Measurements from ENCODE around the gene RAMP3. TPM values are rescaled to one million over a fixed set of nuclear protein-coding genes. Genes with fewer than 3 reads are reported as not detected.

The RAMP3 gene
- total RNA-seq, 1 donor from 2014 or later = not detected

DNA sequence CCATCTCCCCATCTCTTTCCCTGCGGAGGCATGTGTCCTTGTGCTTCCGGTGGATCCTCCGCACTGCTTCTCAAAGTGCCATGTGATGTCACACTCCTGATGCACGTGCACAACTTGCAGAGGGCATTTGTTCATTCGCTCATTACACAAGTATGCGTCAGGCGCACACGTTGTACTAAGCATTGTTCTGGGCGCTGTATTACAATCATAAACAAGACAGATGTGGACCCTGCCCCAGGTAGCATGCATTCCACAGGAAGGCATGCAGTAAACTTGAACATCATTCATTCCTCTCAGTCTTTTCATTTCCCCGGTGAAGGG lies 9.0 kb upstream of the RAMP3 start:
- H3K27ac Mint-ChIP-seq = no peak overlapping the region
- H3K4me3 Mint-ChIP-seq (ENCODE audit: low read depth) = no peak overlapping the region
- no peaks in the 10 kb centered on the region for H3K4me1 Mint-ChIP-seq (ENCODE audit: low read depth)
- TF ChIP-seq, protein P1, sequence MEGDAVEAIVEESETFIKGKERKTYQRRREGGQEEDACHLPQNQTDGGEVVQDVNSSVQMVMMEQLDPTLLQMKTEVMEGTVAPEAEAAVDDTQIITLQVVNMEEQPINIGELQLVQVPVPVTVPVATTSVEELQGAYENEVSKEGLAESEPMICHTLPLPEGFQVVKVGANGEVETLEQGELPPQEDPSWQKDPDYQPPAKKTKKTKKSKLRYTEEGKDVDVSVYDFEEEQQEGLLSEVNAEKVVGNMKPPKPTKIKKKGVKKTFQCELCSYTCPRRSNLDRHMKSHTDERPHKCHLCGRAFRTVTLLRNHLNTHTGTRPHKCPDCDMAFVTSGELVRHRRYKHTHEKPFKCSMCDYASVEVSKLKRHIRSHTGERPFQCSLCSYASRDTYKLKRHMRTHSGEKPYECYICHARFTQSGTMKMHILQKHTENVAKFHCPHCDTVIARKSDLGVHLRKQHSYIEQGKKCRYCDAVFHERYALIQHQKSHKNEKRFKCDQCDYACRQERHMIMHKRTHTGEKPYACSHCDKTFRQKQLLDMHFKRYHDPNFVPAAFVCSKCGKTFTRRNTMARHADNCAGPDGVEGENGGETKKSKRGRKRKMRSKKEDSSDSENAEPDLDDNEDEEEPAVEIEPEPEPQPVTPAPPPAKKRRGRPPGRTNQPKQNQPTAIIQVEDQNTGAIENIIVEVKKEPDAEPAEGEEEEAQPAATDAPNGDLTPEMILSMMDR (IDR thresholded peaks at IDR 0.05; ENCODE audit: unreplicated experiment) = no peak
- H3K36me3 Mint-ChIP-seq (ENCODE audit: insufficient read depth) = no peaks in the 10 kb centered on the region
- no peaks in the 10 kb centered on the region for H3K9me3 Mint-ChIP-seq (ENCODE audit: low read depth)
- peaks cover 29% of the 10 kb centered on the region for H3K27me3 Mint-ChIP-seq
- no peak for DNase-seq (ENCODE audit: low spot score, unreplicated experiment)

DNA sequence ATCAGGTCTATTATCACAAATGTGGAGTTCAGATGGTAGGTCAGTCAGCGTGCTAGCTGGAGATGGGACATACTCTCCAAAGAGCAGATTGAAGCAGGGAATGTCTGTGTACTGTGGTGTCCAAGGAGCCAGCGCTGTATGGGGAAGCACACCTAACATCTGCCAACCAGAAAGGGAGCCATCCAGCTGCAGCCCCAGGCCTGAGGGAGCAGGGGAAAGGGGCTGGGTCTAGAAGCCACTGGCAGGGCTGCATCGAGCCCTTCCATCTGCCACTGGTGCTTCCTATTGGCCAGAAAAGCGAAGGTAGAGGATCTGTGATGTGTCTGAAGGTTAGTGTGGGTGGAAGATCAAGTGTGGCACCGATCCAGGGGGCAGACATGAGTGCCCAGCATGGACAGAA lies 8.0 kb upstream of the RAMP3 start:
- Mint-ChIP-seq H3K4me3 (ENCODE audit: low read depth) (no peak overlapping the region), H3K27me3 (peaks cover 29% of the 10 kb centered on the region), H3K9me3 (ENCODE audit: low read depth) (no peaks in the 10 kb centered on the region), H3K27ac (no peak overlapping the region), H3K4me1 (ENCODE audit: low read depth) (no peaks in the 10 kb centered on the region), H3K36me3 (ENCODE audit: insufficient read depth) (no peaks in the 10 kb centered on the region)
- DNase-seq (ENCODE audit: low spot score, unreplicated experiment) = no peak
- TF ChIP-seq, protein P1 (IDR thresholded peaks at IDR 0.05; ENCODE audit: unreplicated experiment) = no peak

DNA sequence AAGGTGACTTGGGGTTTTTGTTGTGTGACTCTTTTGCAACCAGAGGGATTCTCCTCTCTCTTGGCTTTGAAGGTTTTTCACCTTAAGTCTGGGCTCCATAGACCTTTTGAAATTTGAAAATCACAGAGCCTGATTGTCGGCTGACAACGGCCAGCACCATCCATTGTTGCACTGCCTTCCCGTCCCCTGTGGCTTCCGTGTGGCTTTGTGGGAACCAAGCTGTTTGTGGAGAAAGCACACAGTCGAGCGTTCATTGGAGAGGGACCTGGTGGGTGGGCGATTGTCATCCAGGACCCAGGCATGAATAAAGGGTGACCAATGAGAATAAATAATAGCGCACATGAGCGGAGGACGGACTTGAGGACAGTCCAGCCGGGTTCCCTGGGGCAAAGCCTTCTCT lies 7.4 kb upstream of the RAMP3 start:
- no peaks in the 10 kb centered on the region for H3K36me3 Mint-ChIP-seq (ENCODE audit: insufficient read depth)
- H3K9me3 Mint-ChIP-seq (ENCODE audit: low read depth) = no peaks in the 10 kb centered on the region
- H3K4me1 Mint-ChIP-seq (ENCODE audit: low read depth) = no peaks in the 10 kb centered on the region
- H3K27ac Mint-ChIP-seq = no peak overlapping the region
- H3K27me3 Mint-ChIP-seq = peaks cover 32% of the 10 kb centered on the region
- DNase-seq (ENCODE audit: low spot score, unreplicated experiment) = no peak
- TF ChIP-seq, protein P1 (IDR thresholded peaks at IDR 0.05; ENCODE audit: unreplicated experiment) = no peak
- no peak overlapping the region for H3K4me3 Mint-ChIP-seq (ENCODE audit: low read depth)

DNA sequence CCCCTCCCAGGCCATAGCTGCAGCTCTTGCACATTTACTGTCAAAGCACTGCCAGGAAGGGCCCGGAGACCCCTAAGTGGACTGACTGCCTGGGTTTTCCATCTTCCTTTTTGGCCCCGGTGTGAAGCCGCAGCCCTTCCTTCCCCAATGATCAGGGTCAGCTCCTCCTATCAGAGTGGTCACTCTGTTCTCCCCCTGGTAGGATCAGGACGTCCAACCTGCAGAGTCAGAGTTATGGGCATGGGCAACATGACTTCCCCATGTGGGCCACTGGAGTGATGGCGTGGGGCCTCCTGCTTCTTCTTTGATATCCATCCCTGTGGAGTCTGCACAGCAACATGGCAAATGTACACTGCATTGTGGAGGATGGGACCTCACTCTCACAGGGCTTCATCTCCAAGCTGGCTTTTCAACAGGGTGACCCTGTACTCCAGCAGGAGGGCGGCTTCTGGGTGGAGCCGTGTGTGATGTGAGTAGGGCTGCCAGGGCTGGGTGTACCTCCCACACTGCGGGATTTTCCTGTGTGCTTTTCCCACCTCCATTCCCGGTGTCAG lies 6.4 kb upstream of the RAMP3 start:
- Mint-ChIP-seq H3K27me3 (peaks cover 36% of the 10 kb centered on the region), H3K36me3 (ENCODE audit: insufficient read depth) (no peaks in the 10 kb centered on the region), H3K4me1 (ENCODE audit: low read depth) (no peaks in the 10 kb centered on the region), H3K27ac (no peak overlapping the region), H3K4me3 (ENCODE audit: low read depth) (no peak overlapping the region), H3K9me3 (ENCODE audit: low read depth) (no peaks in the 10 kb centered on the region)
- TF ChIP-seq, protein P1 (IDR thresholded peaks at IDR 0.05; ENCODE audit: unreplicated experiment) = no peak
- no peak for DNase-seq (ENCODE audit: low spot score, unreplicated experiment)

DNA sequence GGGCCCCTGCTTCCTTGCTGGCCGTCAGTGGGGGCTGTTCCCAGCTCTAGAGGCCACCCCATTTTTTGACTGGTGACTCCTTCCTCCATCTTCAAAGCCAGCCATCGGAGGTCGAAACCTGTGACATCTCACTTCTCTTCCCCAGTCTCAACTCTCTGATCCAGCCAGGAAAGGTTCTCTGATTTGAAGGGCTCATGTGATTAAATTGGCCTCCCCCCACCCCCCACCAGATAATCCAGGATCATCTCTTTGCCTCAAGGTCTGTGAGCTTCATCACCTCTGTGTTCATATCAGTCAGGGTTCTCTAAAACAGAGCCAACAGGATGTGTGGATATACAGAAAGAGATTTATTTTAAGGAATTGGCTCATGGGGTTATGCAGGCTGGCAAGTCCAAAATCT lies 5.6 kb upstream of the RAMP3 start:
- no peaks in the 10 kb centered on the region for H3K9me3 Mint-ChIP-seq (ENCODE audit: low read depth)
- no peaks in the 10 kb centered on the region for H3K4me1 Mint-ChIP-seq (ENCODE audit: low read depth)
- no peak for DNase-seq (ENCODE audit: low spot score, unreplicated experiment)
- TF ChIP-seq, protein P1 (IDR thresholded peaks at IDR 0.05; ENCODE audit: unreplicated experiment) = no peak
- no peak overlapping the region for H3K27ac Mint-ChIP-seq
- H3K36me3 Mint-ChIP-seq (ENCODE audit: insufficient read depth) = no peaks in the 10 kb centered on the region
- H3K4me3 Mint-ChIP-seq (ENCODE audit: low read depth) = no peak overlapping the region
- peaks cover 42% of the 10 kb centered on the region for H3K27me3 Mint-ChIP-seq

Measured in progenitor cell of endocrine pancreas (in vitro differentiated cells).